ENCODE results near the gene FTMT.
"Not testable (repeated sequence)": the region's sequence is repeated elsewhere in the genome, so short reads cannot be mapped to it uniquely, and the experiment has no call there.

FTMT gene

DNA sequence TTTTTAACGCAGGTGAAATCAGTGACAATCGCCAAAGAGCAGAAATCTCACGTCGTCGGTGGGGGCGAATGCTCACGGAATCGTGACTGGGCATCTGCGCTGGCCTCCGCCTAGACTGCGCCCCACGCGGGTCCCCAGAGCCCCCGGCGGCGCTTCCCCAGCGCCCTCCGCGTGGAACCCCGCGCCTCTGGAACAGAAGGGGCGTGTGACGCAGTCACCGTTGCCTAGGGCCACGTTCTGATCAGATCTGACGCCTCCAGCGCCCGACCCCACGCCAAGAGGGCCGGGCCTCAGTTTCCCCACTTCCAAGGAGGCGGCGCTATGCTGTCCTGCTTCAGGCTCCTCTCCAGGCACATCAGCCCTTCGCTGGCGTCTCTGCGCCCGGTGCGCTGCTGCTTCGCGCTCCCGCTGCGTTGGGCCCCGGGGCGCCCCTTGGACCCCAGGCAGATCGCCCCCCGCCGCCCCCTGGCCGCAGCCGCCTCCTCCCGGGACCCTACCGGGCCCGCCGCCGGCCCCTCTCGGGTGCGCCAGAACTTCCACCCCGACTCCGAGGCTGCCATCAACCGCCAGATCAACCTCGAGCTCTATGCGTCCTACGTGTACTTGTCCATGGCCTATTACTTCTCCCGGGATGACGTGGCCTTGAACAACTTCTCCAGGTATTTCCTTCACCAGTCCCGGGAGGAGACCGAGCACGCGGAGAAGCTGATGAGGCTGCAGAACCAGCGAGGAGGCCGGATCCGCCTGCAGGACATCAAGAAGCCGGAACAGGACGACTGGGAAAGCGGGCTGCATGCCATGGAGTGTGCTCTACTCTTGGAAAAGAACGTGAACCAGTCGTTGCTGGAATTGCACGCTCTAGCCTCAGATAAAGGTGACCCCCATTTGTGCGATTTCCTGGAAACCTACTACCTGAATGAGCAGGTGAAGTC, at the start of gene FTMT:
Gene FTMT (plus strand): TSS at position 240 of the 932 bp plus-strand sequence. CDS start 82 bp downstream, at position 322.
- peaks cover 0 to 3% (median 0%) of the 10 kb centered on the region in 5 donors for H3K9me3 ChIP-seq (ENCODE audit: control insufficient read depth in 5 of 5, low read length in 5 of 5)

DNA sequence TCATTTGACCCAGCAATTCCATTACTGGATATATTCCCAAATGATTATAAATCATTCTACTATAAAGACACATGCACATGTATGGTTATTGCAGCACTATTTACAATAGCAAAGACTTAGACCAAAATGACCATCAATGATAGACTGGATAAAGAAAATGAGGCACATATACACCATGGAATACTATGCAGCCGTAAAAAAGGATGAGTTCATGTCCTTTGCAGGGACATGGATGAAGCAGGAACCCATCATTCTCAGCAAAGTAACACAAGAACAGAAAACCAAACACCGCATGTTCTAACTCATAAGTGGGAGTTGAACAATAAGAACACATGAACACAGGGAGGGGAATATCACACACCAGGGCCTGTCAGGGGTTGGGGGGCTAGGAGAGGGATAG, 46.4 kb upstream of the FTMT start:
- not testable (repeated sequence) for H3K27me3 ChIP-seq (ENCODE audit: control insufficient read depth in 5 of 5, insufficient read depth in 4 of 5, low read length in 5 of 5); H3K9ac ChIP-seq (ENCODE audit: low read length in 5 of 5); H3K9me3 ChIP-seq (ENCODE audit: control insufficient read depth in 5 of 5, low read length in 5 of 5); H3K4me3 ChIP-seq (ENCODE audit: low read depth in 1 of 5, low read length in 5 of 5); H3K4me1 ChIP-seq (ENCODE audit: control insufficient read depth in 5 of 5, insufficient read depth in 5 of 5, low read length in 5 of 5); H3K27ac ChIP-seq (ENCODE audit: low read depth, low read length); H3K36me3 ChIP-seq (ENCODE audit: control insufficient read depth in 5 of 5, insufficient read depth in 5 of 5, low read length in 5 of 5)

More for the DNA sequence above, at the start of gene FTMT:
- Histone ChIP-seq H3K36me3 (ENCODE audit: control insufficient read depth in 5 of 5, insufficient read depth in 5 of 5, low read length in 5 of 5) (no peaks in the 10 kb centered on the region), H3K4me3 (ENCODE audit: low read depth in 1 of 5, low read length in 5 of 5) (no peak within 1 kb of the TSS), H3K4me1 (ENCODE audit: control insufficient read depth in 5 of 5, insufficient read depth in 5 of 5, low read length in 5 of 5) (no peaks in the 10 kb centered on the region), H3K9ac (ENCODE audit: low read length in 5 of 5) (no peak within 1 kb of the TSS), H3K27ac (ENCODE audit: low read depth, low read length) (no peak within 1 kb of the TSS), H3K27me3 (ENCODE audit: control insufficient read depth in 5 of 5, insufficient read depth in 4 of 5, low read length in 5 of 5) (no peaks in the 10 kb centered on the region)

DNA sequence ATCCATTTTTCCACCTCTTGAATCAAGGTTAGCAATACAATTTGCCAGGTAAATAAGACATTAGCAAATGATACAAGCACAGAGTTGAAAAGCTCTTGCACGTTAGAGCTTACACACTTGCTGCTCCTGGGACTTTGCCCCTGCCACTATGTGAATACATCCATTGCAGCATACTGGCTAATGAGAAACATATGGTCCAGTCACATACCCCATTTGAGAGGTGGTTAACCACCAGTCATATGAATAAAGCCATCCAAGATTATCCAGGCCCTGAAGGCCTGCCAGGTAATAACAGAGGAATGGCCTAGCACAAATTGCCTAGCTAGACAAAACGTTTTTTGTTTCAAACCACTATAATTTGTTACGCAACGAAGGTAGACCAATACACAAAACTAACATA, 45.8 kb upstream of the FTMT start:
- Histone ChIP-seq H3K36me3 (ENCODE audit: control insufficient read depth in 5 of 5, insufficient read depth in 5 of 5, low read length in 5 of 5) (no peaks in the 10 kb centered on the region), H3K9me3 (ENCODE audit: control insufficient read depth in 5 of 5, low read length in 5 of 5) (peaks cover 0 to 4% (median 0%) of the 10 kb centered on the region in 5 donors), H3K9ac (ENCODE audit: low read length in 5 of 5) (no peak overlapping the region)

DNA sequence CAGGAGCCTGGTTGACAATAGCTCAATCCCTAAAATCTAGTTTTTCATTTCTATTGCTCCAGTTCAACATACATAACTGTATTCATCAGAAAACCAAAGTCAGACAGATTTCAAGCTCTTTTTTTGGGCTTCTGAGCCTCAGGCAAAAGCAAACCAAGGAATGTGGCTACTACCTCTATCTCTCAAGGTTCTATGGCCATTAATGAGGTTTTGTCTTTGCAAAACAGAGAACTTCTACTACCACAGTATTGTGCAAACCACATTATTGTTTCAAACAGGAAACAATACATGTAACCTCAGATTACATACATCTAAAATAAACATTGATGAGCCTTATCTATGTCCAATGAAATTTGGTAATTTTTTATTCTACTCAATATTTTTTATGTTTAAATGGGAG, 35.5 kb upstream of the FTMT start:
- Histone ChIP-seq H3K4me1 (ENCODE audit: control insufficient read depth in 5 of 5, insufficient read depth in 5 of 5, low read length in 5 of 5) (no peaks in the 10 kb centered on the region), H3K27me3 (ENCODE audit: control insufficient read depth in 5 of 5, insufficient read depth in 4 of 5, low read length in 5 of 5) (no peaks in the 10 kb centered on the region), H3K36me3 (ENCODE audit: control insufficient read depth in 5 of 5, insufficient read depth in 5 of 5, low read length in 5 of 5) (no peaks in the 10 kb centered on the region), H3K27ac (ENCODE audit: low read depth, low read length) (no peak overlapping the region), H3K4me3 (ENCODE audit: low read depth in 1 of 5, low read length in 5 of 5) (no peak overlapping the region), H3K9me3 (ENCODE audit: control insufficient read depth in 5 of 5, low read length in 5 of 5) (no peaks in the 10 kb centered on the region), H3K9ac (ENCODE audit: low read length in 5 of 5) (no peak overlapping the region)

More for the DNA sequence above, 45.8 kb upstream of the FTMT start:
- H3K4me3 ChIP-seq (ENCODE audit: low read depth in 1 of 5, low read length in 5 of 5), result no peak overlapping the region
- no peaks in the 10 kb centered on the region for H3K27me3 ChIP-seq (ENCODE audit: control insufficient read depth in 5 of 5, insufficient read depth in 4 of 5, low read length in 5 of 5)
- no peaks in the 10 kb centered on the region for H3K4me1 ChIP-seq (ENCODE audit: control insufficient read depth in 5 of 5, insufficient read depth in 5 of 5, low read length in 5 of 5)
- no peak overlapping the region for H3K27ac ChIP-seq (ENCODE audit: low read depth, low read length)

DNA sequence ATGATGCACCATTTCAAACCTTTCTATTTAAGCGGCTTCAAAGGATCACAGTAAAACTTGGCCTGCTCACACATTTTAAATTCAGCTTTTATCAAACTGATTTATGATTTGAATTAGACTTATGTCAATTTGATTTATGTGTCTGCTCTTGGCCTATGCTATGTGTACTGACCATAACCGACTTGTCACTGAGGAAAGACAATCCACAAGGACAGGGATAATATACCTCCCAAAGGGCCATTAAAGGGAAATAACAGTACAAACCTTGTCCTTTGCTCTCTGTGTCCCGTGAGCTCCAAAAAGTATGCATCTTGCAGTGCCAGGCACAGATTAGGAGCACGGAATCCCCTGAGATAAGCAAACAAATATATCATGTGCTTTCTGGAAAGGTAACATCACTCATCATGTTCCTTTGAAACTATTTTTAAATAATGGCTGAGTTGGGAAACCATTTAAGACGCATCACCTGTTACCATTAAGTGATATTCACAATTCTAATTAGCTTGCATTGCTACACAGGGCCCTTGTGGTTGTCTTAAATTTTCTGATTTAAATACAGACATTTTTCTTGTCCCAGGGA, 31.9 kb upstream of the FTMT start:
- Histone ChIP-seq H3K9me3 (ENCODE audit: control insufficient read depth in 5 of 5, low read length in 5 of 5) (no peaks in the 10 kb centered on the region), H3K27me3 (ENCODE audit: control insufficient read depth in 5 of 5, insufficient read depth in 4 of 5, low read length in 5 of 5) (no peaks in the 10 kb centered on the region), H3K36me3 (ENCODE audit: control insufficient read depth in 5 of 5, insufficient read depth in 5 of 5, low read length in 5 of 5) (no peaks in the 10 kb centered on the region), H3K27ac (ENCODE audit: low read depth, low read length) (no peak overlapping the region), H3K9ac (ENCODE audit: low read length in 5 of 5) (no peak overlapping the region), H3K4me1 (ENCODE audit: control insufficient read depth in 5 of 5, insufficient read depth in 5 of 5, low read length in 5 of 5) (no peaks in the 10 kb centered on the region), H3K4me3 (ENCODE audit: low read depth in 1 of 5, low read length in 5 of 5) (no peak overlapping the region)

DNA sequence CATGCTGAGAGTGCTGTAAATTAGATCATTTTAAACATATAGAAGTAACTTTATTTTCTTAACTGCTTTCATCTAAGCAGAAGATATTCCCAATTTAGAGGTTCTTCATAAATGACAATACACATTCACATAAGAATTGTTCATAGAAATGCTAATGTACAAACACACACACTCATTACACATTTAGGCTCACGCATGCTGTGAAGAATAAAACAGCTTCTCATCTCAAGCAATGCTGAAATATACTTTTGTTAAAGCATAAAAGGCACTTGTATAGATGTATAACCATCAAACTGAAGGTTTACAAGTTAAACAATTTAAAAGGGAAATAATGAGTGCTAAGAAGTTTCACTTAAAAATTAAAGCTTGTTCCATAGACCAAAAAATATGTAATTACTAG, 18.1 kb upstream of the FTMT start:
- no peak overlapping the region for H3K4me3 ChIP-seq (ENCODE audit: low read depth in 1 of 5, low read length in 5 of 5)

DNA sequence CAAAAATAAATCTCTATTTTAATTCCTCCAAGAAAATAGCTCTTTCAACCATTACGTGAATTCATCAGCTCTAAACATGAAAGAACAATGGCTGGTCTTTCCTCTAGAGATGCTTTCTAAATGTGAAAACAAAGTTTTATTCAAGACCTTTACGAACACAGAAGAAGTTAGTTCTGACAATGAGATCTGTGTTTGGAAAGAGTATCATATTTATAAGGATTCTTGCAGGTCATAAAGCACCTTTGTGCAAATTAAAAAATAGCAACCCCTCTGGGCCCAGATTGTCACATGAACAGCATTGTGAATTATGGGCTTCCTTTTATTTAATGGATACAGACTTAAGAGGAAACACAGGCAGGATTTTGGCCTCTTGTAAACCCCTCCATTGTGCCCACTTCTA, 17.7 kb upstream of the FTMT start:
- Histone ChIP-seq H3K9ac (ENCODE audit: low read length in 5 of 5) (no peak overlapping the region), H3K9me3 (ENCODE audit: control insufficient read depth in 5 of 5, low read length in 5 of 5) (peaks cover 0 to under 1% (median 0%) of the 10 kb centered on the region in 5 donors), H3K36me3 (ENCODE audit: control insufficient read depth in 5 of 5, insufficient read depth in 5 of 5, low read length in 5 of 5) (no peaks in the 10 kb centered on the region), H3K4me3 (ENCODE audit: low read depth in 1 of 5, low read length in 5 of 5) (no peak overlapping the region), H3K27ac (ENCODE audit: low read depth, low read length) (no peak overlapping the region), H3K4me1 (ENCODE audit: control insufficient read depth in 5 of 5, insufficient read depth in 5 of 5, low read length in 5 of 5) (no peaks in the 10 kb centered on the region), H3K27me3 (ENCODE audit: control insufficient read depth in 5 of 5, insufficient read depth in 4 of 5, low read length in 5 of 5) (no peaks in the 10 kb centered on the region)

More for the DNA sequence above, 18.1 kb upstream of the FTMT start:
- Histone ChIP-seq H3K4me1 (ENCODE audit: control insufficient read depth in 5 of 5, insufficient read depth in 5 of 5, low read length in 5 of 5) (no peaks in the 10 kb centered on the region), H3K9me3 (ENCODE audit: control insufficient read depth in 5 of 5, low read length in 5 of 5) (peaks cover 0 to 5% (median 0%) of the 10 kb centered on the region in 5 donors), H3K27ac (ENCODE audit: low read depth, low read length) (no peak overlapping the region), H3K9ac (ENCODE audit: low read length in 5 of 5) (no peak overlapping the region), H3K27me3 (ENCODE audit: control insufficient read depth in 5 of 5, insufficient read depth in 4 of 5, low read length in 5 of 5) (no peaks in the 10 kb centered on the region), H3K36me3 (ENCODE audit: control insufficient read depth in 5 of 5, insufficient read depth in 5 of 5, low read length in 5 of 5) (no peaks in the 10 kb centered on the region)

DNA sequence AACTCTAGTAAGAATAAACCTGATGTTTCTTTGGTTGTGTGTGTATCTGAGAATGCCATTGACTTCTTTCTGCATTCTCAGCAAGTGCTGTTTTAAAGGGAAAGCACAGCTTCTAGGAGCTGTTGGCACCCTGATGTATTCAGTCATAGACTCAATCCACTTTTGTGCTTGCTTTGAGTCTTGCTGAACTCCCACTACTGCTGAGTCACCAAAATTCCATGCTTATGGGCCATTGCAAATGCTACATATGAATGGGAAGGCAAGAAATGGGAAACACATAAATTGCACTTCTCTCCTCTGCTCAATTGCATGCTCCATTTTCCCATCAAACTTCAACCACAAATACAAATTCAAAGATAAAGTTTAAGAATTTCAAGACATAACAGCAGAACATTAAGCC, 9.8 kb upstream of the FTMT start:
- no peak overlapping the region for H3K27ac ChIP-seq (ENCODE audit: low read depth, low read length)
- no peaks in the 10 kb centered on the region for H3K36me3 ChIP-seq (ENCODE audit: control insufficient read depth in 5 of 5, insufficient read depth in 5 of 5, low read length in 5 of 5)
- H3K27me3 ChIP-seq (ENCODE audit: control insufficient read depth in 5 of 5, insufficient read depth in 4 of 5, low read length in 5 of 5), result no peaks in the 10 kb centered on the region
- no peaks in the 10 kb centered on the region for H3K9me3 ChIP-seq (ENCODE audit: control insufficient read depth in 5 of 5, low read length in 5 of 5)
- H3K4me1 ChIP-seq (ENCODE audit: control insufficient read depth in 5 of 5, insufficient read depth in 5 of 5, low read length in 5 of 5), result no peaks in the 10 kb centered on the region
- H3K9ac ChIP-seq (ENCODE audit: low read length in 5 of 5), result no peak overlapping the region
- no peak overlapping the region for H3K4me3 ChIP-seq (ENCODE audit: low read depth in 1 of 5, low read length in 5 of 5)

DNA sequence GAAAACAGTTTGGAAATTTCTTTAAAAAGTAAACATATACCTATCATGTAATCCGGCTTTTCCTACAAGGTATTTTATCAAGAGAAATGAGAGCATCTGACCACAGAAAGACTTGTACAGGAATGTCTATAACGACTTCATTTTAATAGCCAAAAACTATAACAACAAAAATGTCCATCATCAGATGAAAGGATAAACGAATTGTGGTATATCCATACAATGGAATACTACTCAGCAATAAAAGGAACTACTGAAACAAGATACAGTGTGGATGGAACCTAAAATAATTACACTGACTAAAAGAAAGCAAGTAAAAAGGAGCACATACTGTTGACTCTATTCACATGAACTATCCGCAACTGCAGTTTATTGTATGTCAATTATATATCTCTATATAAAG, 1.4 kb upstream of the FTMT start:
- Histone ChIP-seq H3K36me3 (ENCODE audit: control insufficient read depth in 5 of 5, insufficient read depth in 5 of 5, low read length in 5 of 5) (no peaks in the 10 kb centered on the region), H3K9ac (ENCODE audit: low read length in 5 of 5) (no peak overlapping the region), H3K4me3 (ENCODE audit: low read depth in 1 of 5, low read length in 5 of 5) (no peak overlapping the region), H3K4me1 (ENCODE audit: control insufficient read depth in 5 of 5, insufficient read depth in 5 of 5, low read length in 5 of 5) (no peaks in the 10 kb centered on the region), H3K27me3 (ENCODE audit: control insufficient read depth in 5 of 5, insufficient read depth in 4 of 5, low read length in 5 of 5) (no peaks in the 10 kb centered on the region), H3K27ac (ENCODE audit: low read depth, low read length) (no peak overlapping the region), H3K9me3 (ENCODE audit: control insufficient read depth in 5 of 5, low read length in 5 of 5) (peaks cover 0 to 3% (median 0%) of the 10 kb centered on the region in 5 donors)

DNA sequence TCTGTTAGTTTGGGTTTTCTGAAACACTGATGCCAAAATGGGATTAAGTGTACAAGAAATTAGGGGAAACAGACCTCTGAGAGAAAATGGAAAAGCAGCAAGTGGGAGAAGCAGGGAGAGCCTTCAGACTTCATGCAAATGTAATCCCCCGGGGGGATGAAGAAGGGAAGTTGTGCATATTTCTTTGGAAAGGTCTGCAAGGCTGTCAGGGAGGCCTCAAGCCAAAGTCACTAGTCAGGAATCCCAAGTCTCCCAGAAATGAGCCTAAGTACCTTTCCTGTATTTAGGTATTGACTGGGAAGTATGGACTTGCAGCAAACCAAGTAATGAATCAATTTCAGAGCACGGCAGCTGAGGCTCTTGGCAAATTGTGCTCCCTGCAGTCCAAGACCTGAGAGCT, 2.2 kb downstream of the FTMT start:
- Histone ChIP-seq H3K36me3 (ENCODE audit: control insufficient read depth in 5 of 5, insufficient read depth in 5 of 5, low read length in 5 of 5) (no peaks in the 10 kb centered on the region), H3K27ac (ENCODE audit: low read depth, low read length) (no peak overlapping the region), H3K9ac (ENCODE audit: low read length in 5 of 5) (no peak overlapping the region), H3K27me3 (ENCODE audit: control insufficient read depth in 5 of 5, insufficient read depth in 4 of 5, low read length in 5 of 5) (no peaks in the 10 kb centered on the region), H3K9me3 (ENCODE audit: control insufficient read depth in 5 of 5, low read length in 5 of 5) (peaks cover 0 to 3% (median 0%) of the 10 kb centered on the region in 5 donors), H3K4me1 (ENCODE audit: control insufficient read depth in 5 of 5, insufficient read depth in 5 of 5, low read length in 5 of 5) (no peaks in the 10 kb centered on the region), H3K4me3 (ENCODE audit: low read depth in 1 of 5, low read length in 5 of 5) (no peak overlapping the region)
